WTC11 (cell line): ENCODE data around the gene EXOC4.

Experiments used
- HMGA2 ChIP-seq: fragments of 250-450 bp; sonication (Bioruptor Pico); IDR thresholded peaks from 2 replicates; pipeline ENCODE4 v1.4.0; 2021; ENCODE audit warnings: mild to moderate bottlenecking, moderate library complexity
- TF ChIP-seq, protein P1 (sequence below): fragments of 200-600 bp; IDR thresholded peaks from 2 replicates; pipeline ENCODE4 v1.8.0; 2022; ENCODE audit warnings: antibody characterized with exemption
- TF ChIP-seq, protein P2 (sequence below): sonication (generic); formaldehyde crosslinking; IDR thresholded peaks from 2 replicates; pipeline ENCODE4 v1.8.0; 2022; ENCODE audit warnings: mild to moderate bottlenecking, missing genetic modification reagents
- TF ChIP-seq, protein P3 (sequence below): sonication (generic); formaldehyde crosslinking; IDR thresholded peaks from 2 replicates; pipeline ENCODE4 v1.8.1; 2023; ENCODE audit warnings: mild to moderate bottlenecking, missing genetic modification reagents, moderate library complexity

DNA sequence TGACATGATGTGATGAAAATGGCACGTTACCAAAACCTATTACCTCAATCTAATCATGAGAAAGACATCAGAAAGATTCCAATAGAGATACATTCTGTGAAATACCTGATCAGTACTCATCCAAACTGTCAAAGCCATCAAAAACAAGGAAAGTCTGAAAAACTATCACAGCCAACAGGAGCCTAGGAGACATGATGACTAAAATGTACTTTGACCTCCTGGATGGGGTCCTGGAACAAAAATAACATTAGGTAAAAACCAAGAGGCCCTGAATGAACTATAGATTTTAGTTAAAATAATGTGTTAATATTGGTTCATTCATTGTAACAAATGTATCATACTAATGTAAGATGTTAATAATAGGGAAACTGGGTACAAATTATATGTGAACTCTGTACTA lies 760.4 kb downstream of the EXOC4 start:
- TF ChIP-seq HMGA2 (CRISPR knock-in tag), result no peak
- TF ChIP-seq, protein P1, sequence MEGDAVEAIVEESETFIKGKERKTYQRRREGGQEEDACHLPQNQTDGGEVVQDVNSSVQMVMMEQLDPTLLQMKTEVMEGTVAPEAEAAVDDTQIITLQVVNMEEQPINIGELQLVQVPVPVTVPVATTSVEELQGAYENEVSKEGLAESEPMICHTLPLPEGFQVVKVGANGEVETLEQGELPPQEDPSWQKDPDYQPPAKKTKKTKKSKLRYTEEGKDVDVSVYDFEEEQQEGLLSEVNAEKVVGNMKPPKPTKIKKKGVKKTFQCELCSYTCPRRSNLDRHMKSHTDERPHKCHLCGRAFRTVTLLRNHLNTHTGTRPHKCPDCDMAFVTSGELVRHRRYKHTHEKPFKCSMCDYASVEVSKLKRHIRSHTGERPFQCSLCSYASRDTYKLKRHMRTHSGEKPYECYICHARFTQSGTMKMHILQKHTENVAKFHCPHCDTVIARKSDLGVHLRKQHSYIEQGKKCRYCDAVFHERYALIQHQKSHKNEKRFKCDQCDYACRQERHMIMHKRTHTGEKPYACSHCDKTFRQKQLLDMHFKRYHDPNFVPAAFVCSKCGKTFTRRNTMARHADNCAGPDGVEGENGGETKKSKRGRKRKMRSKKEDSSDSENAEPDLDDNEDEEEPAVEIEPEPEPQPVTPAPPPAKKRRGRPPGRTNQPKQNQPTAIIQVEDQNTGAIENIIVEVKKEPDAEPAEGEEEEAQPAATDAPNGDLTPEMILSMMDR, result no peak
- TF ChIP-seq, protein P2, sequence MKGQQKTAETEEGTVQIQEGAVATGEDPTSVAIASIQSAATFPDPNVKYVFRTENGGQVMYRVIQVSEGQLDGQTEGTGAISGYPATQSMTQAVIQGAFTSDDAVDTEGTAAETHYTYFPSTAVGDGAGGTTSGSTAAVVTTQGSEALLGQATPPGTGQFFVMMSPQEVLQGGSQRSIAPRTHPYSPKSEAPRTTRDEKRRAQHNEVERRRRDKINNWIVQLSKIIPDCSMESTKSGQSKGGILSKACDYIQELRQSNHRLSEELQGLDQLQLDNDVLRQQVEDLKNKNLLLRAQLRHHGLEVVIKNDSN (CRISPR knock-in tag), result no peak
- TF ChIP-seq, protein P3, sequence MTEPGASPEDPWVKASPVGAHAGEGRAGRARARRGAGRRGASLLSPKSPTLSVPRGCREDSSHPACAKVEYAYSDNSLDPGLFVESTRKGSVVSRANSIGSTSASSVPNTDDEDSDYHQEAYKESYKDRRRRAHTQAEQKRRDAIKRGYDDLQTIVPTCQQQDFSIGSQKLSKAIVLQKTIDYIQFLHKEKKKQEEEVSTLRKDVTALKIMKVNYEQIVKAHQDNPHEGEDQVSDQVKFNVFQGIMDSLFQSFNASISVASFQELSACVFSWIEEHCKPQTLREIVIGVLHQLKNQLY, result no peak
